RWPE2 (cell line): ENCODE results near the gene CERT1.
A peak's percentile ranks its signal among the peaks of the same experiment; 100 is the strongest.

Source experiments
- ATAC-seq: fragments of 200-7000 bp; cut with Tn5 transposase; 3 replicates; pipeline ENCODE4 v1.9.1; 2021; ENCODE audit warnings: low read depth
- DNase-seq: peaks from one replicate; pipeline ENCODE4 v3.0.0-alpha.2; 2020; ENCODE audit warnings: low spot score
- H3K27ac ChIP-seq: fragments of 450-650 bp; 2 replicates; pipeline ENCODE4 v1.5.1; 2017; ENCODE audit warnings: mild to moderate bottlenecking; ENCODE audit not compliant: poor library complexity, severe bottlenecking
- H3K27me3 ChIP-seq: fragments of 250-450 bp; sonication (Bioruptor Pico); 2 replicates; pipeline ENCODE4 v1.5.1; 2021; ENCODE audit warnings: mild to moderate bottlenecking, moderate library complexity; ENCODE audit not compliant: insufficient read depth, poor library complexity, severe bottlenecking
- H3K36me3 ChIP-seq: fragments of 250-450 bp; sonication (Bioruptor Pico); 2 replicates; pipeline ENCODE4 v1.5.1; 2020; ENCODE audit warnings: low read depth, mild to moderate bottlenecking, moderate library complexity
- H3K4me1 ChIP-seq: fragments of 250-450 bp; sonication (Bioruptor Pico); 2 replicates; pipeline ENCODE4 v1.5.1; 2021; ENCODE audit warnings: mild to moderate bottlenecking, moderate library complexity; ENCODE audit not compliant: insufficient read depth, poor library complexity, severe bottlenecking
- H3K4me3 ChIP-seq: fragments of 250-450 bp; sonication (Bioruptor Pico); 2 replicates; pipeline ENCODE4 v1.5.1; 2021; ENCODE audit warnings: mild to moderate bottlenecking, moderate library complexity; ENCODE audit not compliant: severe bottlenecking
- H3K9me3 ChIP-seq: fragments of 250-450 bp; sonication (Bioruptor Pico); 2 replicates; pipeline ENCODE4 v1.5.1; 2021; ENCODE audit warnings: mild to moderate bottlenecking, moderate library complexity; ENCODE audit not compliant: severe bottlenecking
- TF ChIP-seq, protein P1 (sequence below): fragments of 450-650 bp; IDR thresholded peaks from one replicate; pipeline ENCODE4 v1.5.1; 2017; ENCODE audit warnings: mild to moderate bottlenecking, moderate library complexity; ENCODE audit not compliant: poor library complexity, severe bottlenecking

CERT1 gene

DNA sequence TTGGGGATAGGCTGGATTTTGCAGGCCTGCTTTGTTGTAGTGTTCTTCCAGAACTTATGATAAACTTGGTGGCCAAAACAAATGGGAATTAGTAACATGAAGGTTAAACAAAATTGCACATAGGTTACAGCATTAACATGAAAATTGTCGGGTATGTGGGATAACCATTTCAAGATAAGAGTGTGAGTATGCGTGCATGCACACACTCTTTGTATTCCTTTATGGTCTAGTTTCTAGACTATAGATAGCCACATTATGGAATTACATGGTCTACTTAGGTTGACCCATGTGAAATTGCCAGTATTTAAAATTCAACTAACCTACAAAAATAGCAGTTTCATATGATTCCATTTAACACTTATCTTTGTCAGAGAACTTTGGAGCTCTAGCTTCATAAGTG lies 173.0 kb downstream of the CERT1 start:
- Histone ChIP-seq H3K4me3 (peak overlapping the region; percentile 89), H3K27me3 (no peaks in the 10 kb centered on the region), H3K9me3 (no peaks in the 10 kb centered on the region), H3K27ac (peak overlapping the region; percentile 86), H3K36me3 (peaks cover 49% of the 10 kb centered on the region), H3K4me1 (peaks cover 38% of the 10 kb centered on the region)
- TF ChIP-seq, protein P1, sequence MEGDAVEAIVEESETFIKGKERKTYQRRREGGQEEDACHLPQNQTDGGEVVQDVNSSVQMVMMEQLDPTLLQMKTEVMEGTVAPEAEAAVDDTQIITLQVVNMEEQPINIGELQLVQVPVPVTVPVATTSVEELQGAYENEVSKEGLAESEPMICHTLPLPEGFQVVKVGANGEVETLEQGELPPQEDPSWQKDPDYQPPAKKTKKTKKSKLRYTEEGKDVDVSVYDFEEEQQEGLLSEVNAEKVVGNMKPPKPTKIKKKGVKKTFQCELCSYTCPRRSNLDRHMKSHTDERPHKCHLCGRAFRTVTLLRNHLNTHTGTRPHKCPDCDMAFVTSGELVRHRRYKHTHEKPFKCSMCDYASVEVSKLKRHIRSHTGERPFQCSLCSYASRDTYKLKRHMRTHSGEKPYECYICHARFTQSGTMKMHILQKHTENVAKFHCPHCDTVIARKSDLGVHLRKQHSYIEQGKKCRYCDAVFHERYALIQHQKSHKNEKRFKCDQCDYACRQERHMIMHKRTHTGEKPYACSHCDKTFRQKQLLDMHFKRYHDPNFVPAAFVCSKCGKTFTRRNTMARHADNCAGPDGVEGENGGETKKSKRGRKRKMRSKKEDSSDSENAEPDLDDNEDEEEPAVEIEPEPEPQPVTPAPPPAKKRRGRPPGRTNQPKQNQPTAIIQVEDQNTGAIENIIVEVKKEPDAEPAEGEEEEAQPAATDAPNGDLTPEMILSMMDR, result no peak
- no peak for DNase-seq
- ATAC-seq, result no peak

DNA sequence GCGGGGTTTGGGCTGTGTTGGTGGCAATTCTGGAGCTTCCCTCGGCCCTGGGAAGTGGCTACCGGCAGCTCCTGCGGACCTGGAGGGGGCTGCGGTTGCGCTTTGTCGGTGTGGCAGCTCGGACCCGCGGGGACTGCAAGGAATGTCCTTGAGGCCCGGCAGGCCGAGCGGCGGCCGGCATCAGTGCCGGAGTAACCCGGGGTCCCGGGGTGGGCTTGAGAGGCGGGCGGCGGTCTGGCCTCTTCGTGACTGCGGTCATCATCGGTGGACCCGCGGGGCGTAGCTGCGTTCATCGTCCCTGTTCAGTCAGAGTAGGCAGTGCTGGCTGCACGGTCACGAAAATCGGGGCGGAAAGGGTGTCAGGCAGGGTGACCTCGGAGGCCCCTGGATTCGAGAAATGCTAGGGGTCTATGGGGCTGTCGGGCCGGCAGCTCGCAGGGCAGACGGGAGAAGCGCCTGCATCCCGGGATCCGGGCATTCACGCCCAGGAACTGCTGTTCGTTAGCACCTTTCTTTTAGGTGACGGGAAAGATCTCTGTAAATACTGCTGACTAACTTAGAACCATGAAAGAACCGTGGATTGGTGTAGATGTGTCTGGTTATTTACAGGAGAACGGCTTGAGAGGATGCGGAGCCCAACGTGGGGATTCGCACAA lies 173.9 kb downstream of the CERT1 start:
- ATAC-seq (no peak), DNase-seq (peak; percentile 68)
- H3K36me3 ChIP-seq, result peaks cover 40% of the 10 kb centered on the region
- H3K4me3 ChIP-seq, result peak overlapping the region; percentile 89
- H3K27me3 ChIP-seq, result no peaks in the 10 kb centered on the region
- TF ChIP-seq, protein P1, result no peak
- H3K27ac ChIP-seq, result peak overlapping the region; percentile 86
- H3K9me3 ChIP-seq, result no peaks in the 10 kb centered on the region
- peaks cover 33% of the 10 kb centered on the region for H3K4me1 ChIP-seq

DNA sequence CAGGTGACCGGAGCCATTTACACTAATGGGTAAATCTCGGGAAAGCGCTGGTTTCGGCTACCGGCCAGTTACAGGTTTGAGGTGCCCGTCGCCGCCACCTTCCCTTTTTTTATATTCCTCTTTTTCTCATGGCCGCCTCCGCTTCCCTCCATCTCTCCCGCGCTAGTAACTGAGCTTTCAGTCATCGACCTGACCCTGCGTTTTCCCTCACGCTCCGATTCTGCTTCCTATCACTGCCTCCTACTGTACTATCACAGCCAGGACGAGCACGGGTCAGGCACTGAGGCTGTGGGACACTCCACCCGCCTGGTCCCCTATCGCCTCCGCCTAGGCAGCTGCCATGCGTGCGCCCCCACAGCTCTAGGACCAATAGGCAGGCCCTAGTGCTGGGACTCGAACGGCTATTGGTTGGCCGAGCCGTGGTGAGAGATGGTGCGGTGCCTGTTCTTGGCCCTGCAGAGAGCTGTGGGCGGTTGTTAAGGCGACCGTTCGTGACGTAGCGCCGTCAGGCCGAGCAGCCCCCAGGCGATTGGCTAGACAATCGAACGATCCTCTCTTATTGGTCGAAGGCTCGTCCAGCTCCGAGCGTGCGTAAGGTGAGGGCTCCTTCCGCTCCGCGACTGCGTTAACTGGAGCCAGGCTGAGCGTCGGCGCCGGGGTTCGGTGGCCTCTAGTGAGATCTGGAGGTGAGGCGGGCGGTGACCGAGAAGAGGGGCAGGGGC lies 174.7 kb downstream of the CERT1 start, which contains the start of gene HMGCR:
HMGCR (plus strand) TSS at position 606 of the 722 bp plus-strand sequence. CDS start 5,386 bp downstream, outside the sequence.
- ATAC-seq (peak; percentile 94), DNase-seq (peak; percentile 100)
- peaks cover 26% of the 10 kb centered on the region for H3K4me1 ChIP-seq
- no peaks in the 10 kb centered on the region for H3K9me3 ChIP-seq
- no peaks in the 10 kb centered on the region for H3K27me3 ChIP-seq
- H3K27ac ChIP-seq, result peak within 1 kb of the TSS; percentile 86
- peaks cover 32% of the 10 kb centered on the region for H3K36me3 ChIP-seq
- TF ChIP-seq, protein P1, result peak; percentile 74
- H3K4me3 ChIP-seq, result peak within 1 kb of the TSS; percentile 89

DNA sequence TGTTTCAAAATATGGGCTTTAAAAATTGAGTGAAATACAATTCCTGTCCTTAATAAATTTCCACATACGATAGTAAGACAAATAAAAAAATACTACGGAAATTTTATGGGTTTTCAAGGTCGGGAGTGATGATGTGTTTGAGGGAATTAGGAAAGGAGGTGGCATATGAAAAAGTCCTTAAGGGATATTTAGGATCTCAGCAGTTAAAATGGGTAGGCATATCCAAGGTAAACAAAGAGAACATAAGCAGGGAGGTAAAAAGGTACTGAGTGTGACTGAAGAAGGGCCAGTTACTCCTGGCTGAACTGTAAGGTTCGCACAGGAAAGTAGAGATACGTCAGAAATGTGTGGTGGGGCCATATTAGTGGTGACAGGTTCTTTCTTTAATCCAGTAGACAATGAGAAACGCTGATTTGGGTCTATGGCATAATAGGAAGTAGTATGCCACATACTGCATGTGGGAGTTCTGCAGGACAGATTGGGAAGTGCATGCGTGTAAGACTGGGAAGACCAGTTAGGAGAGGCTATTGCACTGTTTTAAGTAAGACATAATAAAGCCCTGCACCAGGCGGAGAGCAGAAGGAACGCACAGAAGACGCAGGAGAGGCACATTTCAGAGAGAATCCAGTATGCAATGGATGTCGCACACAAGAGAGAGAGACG lies 175.3 kb downstream of the CERT1 start:
- TF ChIP-seq, protein P1, result no peak
- H3K4me3 ChIP-seq, result peak overlapping the region; percentile 89
- ATAC-seq (peak; percentile 59), DNase-seq (no peak)
- peak overlapping the region; percentile 86 for H3K27ac ChIP-seq
- H3K27me3 ChIP-seq, result no peaks in the 10 kb centered on the region
- no peaks in the 10 kb centered on the region for H3K9me3 ChIP-seq
- H3K4me1 ChIP-seq, result peaks cover 19% of the 10 kb centered on the region
- peaks cover 26% of the 10 kb centered on the region for H3K36me3 ChIP-seq
